Kidney epithelial cell (primary cell): Measurements from ENCODE around the gene PRX. TPM values are rescaled to one million over a fixed set of nuclear protein-coding genes. Genes with fewer than 3 reads are reported as not detected.
"Not testable (repeated sequence)": the region's sequence is repeated elsewhere in the genome, so short reads cannot be mapped to it uniquely, and the experiment has no call there.

ENCODE experiments used
- DNase-seq: peaks from one replicate; pipeline ENCODE4 v3.0.0-alpha.2; 2010; ENCODE audit warnings: low read depth
- H3K27me3 ChIP-seq: 2 replicates; pipeline ENCODE4 v1.6.0; 2011; ENCODE audit warnings: low read length; ENCODE audit not compliant: control insufficient read depth, insufficient read depth
- H3K36me3 ChIP-seq: 2 replicates; pipeline ENCODE4 v1.5.1; 2011; ENCODE audit warnings: low read length; ENCODE audit not compliant: control insufficient read depth, insufficient read depth
- H3K4me3 ChIP-seq: 2 replicates; pipeline ENCODE4 v1.5.1; 2011; ENCODE audit warnings: low read depth, mild to moderate bottlenecking, control low read depth, low read length
- CTCF ChIP-seq: IDR thresholded peaks from 2 replicates; pipeline ENCODE4 v1.5.1; 2011; ENCODE audit warnings: mild to moderate bottlenecking, moderate library complexity, low read length, control low read depth, inconsistent platforms; ENCODE audit not compliant: insufficient read depth, poor library complexity, severe bottlenecking
- total RNA-seq: library from RNA; depleted of rRNA; stranded (reverse); fragments of >200 nt; gene quantifications from 2 replicates; pipeline ENCODE4 v1.2.3, GENCODE V29; 2015

Gene PRX
- total RNA-seq, 1 donor from 2014 or later: 2.7 TPM

DNA sequence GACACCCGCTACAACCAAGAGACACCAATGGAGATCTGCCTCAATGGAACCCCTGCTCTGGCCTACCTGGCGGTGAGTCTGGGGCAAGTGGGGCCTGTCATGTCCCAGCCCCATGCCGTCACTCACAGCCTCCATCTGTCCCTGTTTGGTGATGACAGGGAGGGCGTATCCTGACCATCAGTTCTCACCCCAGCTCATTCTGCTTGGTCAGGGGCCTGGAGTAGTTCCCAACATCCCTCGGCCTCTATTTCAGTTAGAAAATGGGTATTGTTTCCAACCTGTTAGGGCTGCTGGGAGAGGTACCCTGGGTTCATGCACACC lies 41.4 kb downstream of the PRX start:
- no peak for TF ChIP-seq CTCF
- no peak for DNase-seq
- H3K27me3 ChIP-seq: no peaks in the 10 kb centered on the region
- H3K4me3 ChIP-seq: no peak overlapping the region
- H3K36me3 ChIP-seq: no peaks in the 10 kb centered on the region

- H3K4me3 ChIP-seq: no peak overlapping the region
- DNase-seq: no peak
- no peak for TF ChIP-seq CTCF
- H3K36me3 ChIP-seq: no peaks in the 10 kb centered on the region
- no peaks in the 10 kb centered on the region for H3K27me3 ChIP-seq
Measured at GRCh38 chr19:40370997-40371801, 42.0 kb downstream of the PRX start.

DNA sequence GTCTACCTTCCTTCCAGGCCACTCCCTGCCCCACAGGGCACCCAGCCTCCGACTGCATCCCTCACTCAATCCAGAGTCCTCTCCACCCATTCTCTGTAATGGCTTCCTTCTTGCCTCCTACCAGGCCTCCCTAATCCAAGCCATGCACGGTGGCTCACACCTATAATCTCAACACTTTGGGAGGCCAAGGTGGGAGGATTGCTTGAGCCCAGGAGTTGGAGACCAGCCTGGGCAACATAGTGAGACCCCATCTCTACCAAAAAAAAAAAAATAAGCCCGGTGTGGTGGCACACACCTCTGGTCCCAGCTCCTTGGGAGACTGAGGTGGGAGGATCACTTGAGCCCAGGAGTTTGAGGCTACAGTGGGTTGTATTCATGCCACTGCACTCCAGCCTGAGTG lies 42.9 kb downstream of the PRX start:
- H3K4me3 ChIP-seq, DNase-seq, H3K36me3 ChIP-seq, H3K27me3 ChIP-seq: not testable (repeated sequence)

DNA sequence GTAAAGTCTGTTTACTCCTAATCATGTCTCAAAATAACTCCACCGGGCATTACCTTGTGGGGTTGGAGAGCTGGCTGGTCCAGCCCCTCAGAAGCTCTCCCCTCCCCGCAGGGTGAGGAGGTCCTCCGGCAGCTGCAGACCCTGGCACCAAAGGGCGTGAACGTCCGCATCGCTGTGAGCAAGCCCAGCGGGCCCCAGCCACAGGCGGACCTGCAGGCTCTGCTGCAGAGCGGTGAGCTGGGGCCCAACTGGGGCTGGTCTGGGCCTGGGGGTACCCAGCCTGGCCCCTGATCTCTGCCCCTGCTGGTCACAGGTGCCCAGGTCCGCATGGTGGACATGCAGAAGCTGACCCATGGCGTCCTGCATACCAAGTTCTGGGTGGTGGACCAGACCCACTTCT lies 43.4 kb downstream of the PRX start:
- no peak overlapping the region for H3K4me3 ChIP-seq
- no peak for DNase-seq
- H3K27me3 ChIP-seq: no peaks in the 10 kb centered on the region
- no peak for TF ChIP-seq CTCF
- no peaks in the 10 kb centered on the region for H3K36me3 ChIP-seq

DNA sequence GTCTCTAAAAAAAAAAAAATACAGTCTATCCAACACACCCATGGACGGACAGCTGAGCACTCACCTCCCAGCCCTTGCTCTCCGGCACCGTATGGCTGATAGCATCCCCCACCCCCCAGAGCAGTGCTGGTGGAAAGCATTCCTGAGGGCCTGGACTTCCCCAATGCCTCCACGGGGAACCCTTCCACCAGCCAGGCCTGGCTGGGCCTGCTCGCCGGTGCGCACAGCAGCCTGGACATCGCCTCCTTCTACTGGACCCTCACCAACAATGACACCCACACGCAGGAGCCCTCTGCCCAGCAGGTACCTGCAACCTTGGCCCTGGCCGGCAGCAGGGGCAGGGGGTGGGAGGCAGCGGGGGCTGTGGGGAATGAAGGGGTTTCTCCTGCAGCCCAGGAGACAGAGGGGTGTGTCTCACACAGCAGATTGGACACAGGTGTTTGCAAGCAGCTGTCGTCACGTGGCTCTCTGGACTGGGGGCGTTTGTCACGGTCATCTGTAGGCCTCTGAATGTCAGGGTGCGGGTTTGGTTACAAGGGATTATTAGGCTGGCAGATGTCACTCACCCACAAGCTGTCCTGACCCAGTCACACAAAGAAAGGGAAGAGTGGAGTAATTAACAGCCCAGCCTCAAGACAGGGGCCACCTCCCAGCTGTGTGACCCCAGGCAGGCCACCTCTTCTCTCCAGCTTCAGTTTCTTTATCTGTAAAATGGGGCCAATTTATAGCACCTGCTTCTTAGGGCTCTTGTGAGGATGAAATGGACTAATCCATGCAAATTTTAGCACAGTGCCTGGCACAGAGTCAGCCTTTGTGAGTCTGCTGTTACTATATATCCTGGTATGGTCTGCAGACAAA lies 45.4 kb downstream of the PRX start:
- Histone ChIP-seq H3K27me3 (no peaks in the 10 kb centered on the region), H3K36me3 (no peaks in the 10 kb centered on the region), H3K4me3 (no peak overlapping the region)
- DNase-seq: no peak
- no peak for TF ChIP-seq CTCF

- no peak overlapping the region for H3K4me3 ChIP-seq
Measured at GRCh38 chr19:40366697-40367561, 46.2 kb downstream of the PRX start.

More at GRCh38 chr19:40366697-40367561, 46.2 kb downstream of the PRX start:
- no peak for TF ChIP-seq CTCF
- no peak for DNase-seq
- Histone ChIP-seq H3K27me3 (no peaks in the 10 kb centered on the region), H3K36me3 (peaks cover 1% of the 10 kb centered on the region)
